Skin of body (tissue), 2 donors: ENCODE measurements around the gene GPD2. TPM values are rescaled to one million over a fixed set of nuclear protein-coding genes. Genes with fewer than 3 reads are reported as not detected.
"Not testable (repeated sequence)": the region's sequence is repeated elsewhere in the genome, so short reads cannot be mapped to it uniquely, and the experiment has no call there.

Source experiments
- DNase-seq: peaks from one replicate; lab custom pipeline; 2025; lab: John Stamatoyannopoulos, UW
- total RNA-seq: library from RNA; depleted of rRNA; stranded (reverse); fragments of >200 nt; gene quantifications from one replicate; pipeline ENCODE4 v1.2.3, GENCODE V29; 2014

GPD2 gene
- total RNA-seq, 1 donor from 2014 or later, result 29.7 TPM

DNA sequence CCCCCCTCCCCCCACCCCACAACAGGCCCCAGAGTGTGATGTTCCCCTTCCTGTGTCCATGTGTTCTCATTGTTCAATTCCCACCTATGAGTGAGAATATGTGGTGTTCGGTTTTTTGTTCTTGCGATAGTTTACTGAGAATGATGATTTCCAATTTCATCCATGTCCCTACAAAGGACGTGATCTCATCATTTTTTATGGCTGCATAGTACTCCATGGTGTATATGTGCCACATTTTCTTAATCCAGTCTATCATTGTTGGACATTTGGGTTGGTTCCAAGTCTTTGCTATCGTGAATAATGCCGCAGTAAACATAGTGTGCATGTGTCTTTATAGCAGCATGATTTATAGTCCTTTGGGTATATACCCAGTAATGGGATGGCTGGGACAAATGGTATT, 92.4 kb downstream of the GPD2 start:
- not testable (repeated sequence) for DNase-seq

DNA sequence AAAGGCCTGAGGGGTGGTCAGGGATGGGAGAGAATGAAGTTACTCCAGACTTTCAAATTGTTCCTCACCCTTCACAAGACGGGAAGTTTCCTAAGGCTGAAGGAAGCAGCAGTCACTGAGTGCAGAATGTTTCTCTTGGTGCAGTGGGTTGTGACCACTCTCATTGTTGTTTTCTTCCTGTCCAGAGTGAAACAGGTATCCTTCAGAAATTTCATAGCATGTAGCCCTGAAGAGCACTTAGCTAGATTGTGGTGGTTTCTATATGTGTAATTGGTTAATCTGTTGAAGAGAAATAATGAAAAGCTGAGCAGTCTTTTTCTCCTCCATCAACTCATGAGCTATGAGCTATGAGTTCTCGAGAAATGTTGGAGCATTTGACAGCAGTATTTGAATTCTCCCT, 96.8 kb downstream of the GPD2 start:
- DNase-seq, result no peak

DNA sequence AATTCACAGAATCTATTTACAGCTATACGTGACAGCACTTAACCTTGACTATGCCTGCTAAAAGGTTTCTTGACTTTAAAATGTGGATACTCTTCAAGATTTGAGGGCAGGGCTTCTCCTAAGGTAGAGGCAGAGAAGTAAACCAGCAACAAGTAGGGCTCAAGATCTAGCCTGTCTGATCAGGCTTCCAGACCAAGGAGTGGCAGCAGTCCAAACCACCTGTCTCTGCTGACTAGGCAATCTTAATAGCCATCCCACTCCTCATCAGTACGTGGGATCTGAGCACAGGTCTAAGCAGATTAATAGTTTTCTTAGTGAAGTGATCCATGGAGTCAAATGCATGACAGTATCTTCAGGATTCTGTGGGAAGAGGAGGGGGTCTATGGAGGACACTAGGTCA, 100.4 kb downstream of the GPD2 start:
- DNase-seq, result no peak

DNA sequence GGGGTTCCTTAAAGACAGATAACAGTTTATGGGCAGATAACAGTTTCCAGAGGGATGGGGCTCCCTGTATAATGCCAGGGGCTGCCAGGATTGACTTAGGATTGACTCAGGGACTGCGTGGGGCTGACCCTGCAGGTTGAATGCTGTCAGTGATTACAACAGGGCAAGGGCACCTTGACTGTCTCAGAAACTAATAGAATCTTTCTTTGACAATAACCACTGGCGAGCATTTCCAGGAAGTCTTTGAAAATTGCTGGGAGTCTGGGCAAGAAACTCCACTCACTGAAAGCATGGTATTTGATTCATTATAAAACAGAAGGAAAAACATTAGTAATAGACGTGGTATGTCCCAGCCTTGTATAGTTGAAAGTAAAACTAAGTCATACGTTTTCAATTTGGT, 101.0 kb downstream of the GPD2 start:
- DNase-seq, result peak; percentile 22

DNA sequence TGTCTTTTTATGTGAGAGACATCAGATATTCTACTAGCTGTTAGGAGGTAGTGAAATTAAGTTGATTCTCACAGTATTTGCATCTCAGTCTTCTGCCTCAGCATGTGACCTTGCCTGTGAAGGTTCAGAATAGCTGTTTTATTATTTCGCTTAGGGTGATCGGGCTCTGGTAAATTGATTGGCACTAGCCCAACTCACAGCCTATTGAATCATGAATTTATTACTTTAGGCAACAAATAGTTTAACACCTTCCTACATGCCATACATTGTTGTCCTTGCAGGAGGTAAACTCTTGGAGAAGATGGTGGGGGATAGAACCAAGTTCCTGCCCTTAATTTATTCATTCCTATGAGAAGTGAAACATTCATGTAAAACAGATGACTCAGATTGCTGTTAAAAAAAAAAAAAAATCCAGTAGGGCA, 101.9 kb downstream of the GPD2 start:
- DNase-seq, result no peak

DNA sequence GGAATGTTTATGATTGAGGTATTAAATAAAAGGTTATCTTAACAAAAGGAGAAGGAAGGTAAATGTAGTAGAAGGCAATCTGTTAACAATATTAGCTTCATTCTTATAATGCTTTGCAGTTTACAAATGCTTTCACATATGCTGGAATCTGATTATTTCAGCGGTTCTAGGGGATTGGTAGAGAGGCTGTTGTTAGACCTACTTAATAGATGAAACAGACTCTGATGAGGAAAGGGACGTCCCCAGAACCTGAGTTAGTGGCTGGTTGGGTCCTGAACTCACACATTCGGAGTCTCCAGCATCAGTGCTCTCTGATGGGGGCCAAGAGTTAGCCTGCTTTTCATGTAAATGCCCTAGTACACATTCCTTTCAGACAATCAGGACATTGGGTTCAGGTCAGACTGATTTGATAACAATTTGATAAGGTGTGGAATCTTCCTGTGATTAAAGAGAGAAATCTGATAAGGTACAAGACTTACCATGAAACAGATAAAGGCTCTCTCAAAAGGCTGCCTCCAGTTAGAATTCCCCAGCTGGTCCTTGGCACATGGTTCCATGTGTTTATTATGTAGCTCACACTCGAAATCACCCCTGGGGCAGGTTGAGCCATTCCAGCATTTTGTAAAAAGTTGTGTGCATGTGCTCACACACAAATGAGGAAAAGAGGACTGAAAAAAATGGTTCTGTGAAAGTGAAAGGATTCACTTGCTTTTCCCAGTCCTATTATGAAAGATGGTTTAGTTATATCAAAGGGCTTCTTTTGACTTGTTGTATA, 103.1 kb downstream of the GPD2 start:
- no peak for DNase-seq

DNA sequence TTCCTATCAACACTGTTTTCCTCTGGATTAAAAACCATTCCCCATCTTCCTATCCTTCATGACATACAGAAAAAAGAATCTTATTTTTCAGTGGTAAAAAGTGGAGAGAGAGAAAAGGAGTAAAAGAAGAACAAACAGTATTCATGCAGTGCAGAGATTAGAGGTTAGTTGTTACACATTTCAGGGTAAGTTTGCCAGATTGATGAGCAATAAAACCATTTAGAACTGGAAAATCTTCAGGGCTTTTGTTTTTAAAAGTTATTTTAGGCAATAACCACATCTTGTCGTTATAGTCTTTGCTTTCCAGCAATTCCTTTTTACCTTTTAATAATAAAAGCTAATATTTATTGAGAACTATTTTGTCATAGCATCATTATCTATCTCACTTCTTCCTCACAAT, 104.5 kb downstream of the GPD2 start:
- no peak for DNase-seq

DNA sequence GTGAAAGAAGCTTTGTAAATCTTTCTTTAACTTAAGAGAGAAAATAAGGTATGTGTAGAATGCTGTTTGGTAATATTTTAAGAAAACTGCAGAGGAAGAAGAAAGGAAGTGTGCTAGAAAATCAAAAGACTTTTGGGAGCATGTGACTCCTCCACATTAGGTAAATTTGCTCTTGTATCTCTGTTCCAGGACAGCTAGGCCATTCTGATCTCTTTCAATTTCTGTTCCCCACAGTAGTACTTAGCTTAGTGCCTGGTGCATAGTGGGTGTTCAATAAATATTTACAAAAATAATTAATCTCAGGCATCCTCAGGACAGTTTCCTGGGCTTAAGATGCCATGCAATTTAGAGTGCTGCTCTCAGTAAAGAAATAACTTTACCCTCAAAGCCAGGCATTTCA, 105.0 kb downstream of the GPD2 start:
- no peak for DNase-seq

DNA sequence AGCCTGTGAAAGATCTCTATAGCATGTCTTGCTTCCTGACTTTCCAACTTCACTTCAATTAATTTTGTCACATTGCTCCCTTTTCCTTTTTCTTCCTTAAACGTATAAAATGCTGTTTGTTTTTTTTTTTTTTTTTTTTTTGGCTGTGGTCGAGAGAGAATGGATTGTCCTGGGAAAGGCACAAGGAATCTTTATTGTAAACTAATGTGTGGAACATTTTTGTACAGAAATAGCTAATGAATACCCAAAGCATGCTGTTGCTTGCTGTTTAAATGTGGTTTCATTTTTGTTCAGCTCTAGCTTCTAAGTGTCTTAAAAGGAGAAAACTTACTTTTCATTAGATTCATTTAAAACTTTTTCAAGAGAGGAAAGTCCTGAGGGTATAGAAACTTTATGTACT, 105.5 kb downstream of the GPD2 start:
- DNase-seq, result peak; percentile 1

DNA sequence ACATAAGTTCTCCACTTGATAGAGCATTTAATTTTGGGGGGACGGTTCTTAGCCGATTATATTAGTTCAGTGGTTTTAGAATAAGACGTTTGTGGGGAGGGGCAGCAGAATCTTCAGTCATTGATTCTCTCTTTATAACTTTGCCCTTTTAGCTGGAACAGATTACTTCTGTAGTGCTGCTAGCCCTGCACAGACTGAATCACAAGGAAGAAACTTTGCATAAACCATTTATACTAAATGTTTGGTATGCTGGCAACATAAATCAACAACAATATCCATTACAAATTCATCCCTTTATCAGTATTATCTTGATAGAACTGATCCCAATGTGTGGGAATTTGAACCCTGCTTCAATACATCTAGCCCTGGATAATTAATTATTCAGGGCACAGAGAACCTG, 112.2 kb downstream of the GPD2 start:
- DNase-seq, result no peak

DNA sequence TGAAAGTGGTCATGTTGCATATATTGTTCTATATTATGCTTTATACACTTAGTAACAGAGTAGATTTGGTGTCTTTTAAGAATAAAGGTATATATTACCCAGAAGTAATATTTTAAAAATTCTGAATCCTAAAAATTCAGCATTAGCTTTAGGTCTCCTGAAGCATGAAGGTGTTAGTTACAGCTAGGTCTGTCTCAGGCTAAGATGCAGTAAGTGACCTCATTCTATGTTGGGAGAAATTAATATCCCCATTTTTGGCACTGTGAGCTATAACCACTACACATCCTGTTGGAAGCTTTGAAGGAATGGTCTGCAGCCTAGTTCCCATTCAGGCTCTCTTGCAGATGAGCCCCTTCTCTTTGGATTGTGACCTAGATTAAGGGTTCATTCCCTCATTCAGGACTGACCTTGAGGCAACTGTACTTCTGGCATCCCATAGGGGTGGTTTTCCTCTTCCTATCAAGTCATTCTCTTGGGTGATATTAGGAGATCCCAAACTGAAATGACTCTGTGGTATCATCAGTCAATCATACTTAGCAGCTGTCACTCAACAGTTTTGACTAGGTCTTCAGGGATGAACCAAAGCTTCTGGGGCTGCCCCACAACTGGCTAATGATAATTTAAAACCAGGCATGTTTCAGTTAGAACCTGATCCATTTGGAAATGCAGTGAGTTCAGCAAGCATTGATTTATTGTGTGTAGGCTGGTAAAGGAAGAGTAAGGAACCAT, 117.7 kb downstream of the GPD2 start:
- DNase-seq, result no peak

DNA sequence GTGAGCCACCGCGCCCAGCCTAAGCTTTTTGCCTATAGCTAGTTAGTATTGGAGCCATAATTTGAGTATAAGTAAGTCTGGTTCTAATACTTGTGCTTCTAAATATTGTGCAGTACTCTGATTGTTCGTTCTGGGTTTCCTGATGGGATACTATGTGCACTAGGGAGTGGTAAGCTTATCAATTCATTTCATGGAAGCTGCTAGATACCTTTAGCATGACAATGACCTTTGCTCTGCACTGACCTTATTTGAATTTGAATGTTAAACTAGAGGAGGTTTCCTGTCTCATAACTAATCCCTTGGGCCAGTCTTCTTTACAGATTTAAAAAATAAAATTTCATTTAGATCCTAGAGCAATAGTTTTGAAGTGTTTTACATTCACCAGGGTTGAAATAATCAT, 125.1 kb downstream of the GPD2 start:
- DNase-seq, result no peak

DNA sequence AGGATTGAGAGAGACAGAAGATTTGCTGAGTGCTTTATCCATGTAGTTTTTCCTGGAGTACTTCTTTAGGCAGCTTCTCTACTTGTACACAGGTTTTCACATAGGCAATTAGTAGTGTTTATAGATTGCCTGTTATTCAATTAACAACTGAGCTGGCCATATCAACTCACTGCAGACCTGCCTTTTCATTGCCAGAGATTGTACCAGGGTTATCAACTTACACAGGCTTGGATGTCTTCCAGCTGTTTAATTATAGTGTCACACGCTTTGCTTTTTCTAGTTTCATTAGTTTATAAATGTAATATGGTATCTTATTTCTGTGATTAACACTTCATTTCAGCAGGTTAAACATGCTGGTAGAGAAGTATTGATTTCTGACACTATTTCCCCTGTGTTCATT, 125.9 kb downstream of the GPD2 start:
- no peak for DNase-seq

DNA sequence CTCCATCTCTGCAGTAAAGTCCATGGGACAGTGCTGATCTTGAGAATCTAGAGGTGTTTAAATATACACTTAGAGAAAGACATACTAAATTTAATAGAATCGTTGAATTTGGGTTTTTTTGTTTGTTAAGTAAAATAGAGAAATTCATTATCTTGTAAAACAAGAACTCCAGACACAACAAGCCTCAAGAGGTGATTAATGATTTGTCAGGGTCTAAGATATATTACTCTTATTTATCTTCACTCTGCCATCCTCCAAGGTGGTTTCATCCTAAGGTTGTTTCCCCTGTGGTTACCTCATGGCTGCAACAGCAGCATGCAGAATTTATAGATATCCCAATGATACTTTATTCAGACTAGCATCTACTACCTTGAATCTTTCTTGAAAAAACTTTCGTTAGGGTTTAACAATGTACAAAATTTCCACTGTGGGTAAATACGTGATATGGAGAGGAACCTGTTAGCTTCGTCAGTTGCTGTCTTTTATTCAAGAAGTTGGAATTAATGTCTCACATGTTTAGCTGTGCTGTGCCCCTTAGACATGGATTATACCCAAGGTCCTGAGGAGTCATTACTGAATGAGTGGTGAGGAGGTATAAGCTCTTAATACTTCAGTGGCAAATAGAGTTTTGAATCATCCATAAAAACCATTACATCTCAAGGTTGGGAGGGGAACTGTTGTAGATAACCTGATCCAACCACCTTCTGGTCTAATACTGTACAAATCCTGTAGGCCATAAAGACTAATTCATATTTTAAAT, 128.0 kb downstream of the GPD2 start:
- no peak for DNase-seq

DNA sequence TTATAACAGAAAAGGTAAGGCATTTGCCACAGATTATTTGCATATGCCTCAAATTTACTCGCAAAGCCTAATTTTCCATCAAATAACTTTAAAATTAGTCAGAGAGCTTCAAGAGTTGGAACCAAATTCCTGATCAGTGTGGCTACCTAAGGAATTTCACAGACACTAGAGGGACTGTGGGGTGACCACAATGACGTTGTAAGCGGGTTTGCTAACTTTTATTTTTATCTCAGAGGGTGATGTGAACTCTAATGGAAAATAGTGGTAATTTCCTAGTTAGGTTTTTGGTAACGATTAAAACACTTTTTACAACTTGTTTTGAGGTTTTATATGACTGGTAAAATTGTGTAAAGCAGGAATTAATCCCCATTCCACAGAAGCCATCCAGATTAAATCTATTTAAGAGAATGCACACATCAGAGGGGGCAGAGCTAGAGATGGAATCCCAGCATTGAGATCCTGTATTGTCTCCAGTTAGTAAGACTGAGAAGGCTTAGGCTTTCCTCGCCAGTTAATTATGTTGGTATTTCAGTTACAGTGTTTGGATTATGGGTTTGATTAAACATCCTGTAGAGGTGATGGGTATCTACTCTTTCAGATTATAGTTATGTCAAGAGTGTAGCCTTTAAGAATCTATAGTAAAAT, 129.0 kb downstream of the GPD2 start:
- DNase-seq, result no peak

DNA sequence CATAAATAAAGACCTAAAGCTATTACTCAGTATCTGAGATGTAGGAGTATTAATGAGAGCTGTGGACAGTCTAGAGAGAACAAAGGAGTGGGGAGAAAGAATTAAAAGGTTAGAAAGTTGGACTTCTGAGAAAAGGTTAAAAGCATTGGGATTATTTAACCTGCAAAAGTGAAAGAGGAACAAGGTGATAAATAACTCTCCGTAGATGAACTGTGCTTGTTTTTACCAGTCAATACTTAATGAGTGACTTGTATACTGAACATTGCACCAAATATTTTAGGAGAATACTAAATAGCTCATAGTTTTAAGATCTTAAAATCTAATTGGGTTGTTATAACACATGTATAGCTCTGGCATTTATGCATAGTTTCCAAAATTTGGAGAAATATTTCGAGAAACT, 137.5 kb downstream of the GPD2 start:
- no peak for DNase-seq

DNA sequence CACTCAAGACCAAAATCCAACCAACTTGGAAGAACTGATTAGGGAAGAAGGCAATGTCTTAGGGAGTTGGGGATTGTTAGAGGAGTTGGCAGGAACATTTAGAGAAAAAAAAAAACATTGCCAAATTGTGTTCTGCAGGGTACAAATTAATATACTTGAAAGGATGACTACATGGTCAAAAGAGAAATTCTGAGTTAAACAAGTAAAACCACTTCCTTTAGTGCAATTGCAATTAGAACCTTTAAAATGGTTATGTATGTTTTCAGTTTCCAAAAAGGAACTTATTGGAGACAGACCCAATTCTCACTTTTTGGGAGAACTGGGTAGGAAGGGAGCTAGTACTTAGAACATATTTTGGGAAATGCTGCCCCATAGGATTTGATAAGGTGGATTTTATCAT, 137.9 kb downstream of the GPD2 start:
- no peak for DNase-seq

DNA sequence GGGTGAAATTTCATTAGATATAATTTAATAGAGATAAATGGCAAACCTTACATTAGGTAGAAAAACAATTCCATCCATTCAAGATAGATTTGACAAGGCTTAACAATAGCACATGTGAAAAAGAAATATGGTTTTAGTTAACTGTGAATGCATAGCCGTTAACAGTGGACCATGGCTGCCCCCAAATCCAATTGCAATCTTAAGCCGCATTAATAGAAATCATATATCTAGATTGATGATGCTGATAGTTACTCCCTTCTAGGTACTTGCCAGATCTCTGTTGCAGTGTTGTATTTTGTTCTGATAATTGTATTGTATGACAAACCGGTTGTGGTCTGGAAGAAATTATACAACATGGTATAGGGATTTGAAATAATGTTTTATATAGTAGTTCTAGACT, 139.8 kb downstream of the GPD2 start:
- DNase-seq, result no peak

DNA sequence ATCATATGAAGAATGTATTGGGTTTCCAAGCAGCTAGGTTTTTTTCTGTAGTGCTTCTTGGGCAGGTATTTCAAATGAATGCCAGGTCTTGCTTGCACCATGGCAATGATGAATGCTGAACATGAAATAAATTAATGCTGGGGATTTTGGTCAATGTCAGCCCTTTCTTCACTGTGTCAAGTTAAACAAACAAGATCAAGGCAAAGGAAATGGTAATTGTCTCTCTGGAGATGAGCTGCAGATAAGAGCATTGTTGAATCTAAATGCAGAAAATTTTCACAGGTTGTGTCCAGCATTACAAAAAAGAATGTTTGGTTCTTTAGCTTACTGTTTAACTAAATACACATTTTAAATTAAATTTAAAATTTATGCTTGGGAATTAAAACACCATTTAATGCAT, 144.3 kb downstream of the GPD2 start:
- no peak for DNase-seq

DNA sequence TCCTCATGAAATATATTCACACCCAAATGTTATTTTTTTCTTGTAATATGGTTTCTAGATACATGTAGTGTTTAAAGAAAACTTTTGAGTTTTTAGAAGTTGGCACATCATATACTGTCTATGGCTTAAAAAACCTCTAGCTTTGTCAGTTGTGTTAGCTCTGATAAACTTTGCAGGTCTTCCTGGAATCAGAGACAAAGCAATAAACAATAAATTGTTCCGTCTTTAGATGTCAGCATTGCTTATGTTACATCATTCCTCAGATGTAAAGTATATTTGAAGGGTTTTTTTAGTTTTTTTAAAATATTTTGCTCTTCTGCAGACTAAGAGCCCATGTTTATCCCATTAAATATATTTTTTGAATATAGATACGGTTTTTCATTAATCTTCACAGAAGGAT, 145.1 kb downstream of the GPD2 start:
- DNase-seq, result no peak

DNA sequence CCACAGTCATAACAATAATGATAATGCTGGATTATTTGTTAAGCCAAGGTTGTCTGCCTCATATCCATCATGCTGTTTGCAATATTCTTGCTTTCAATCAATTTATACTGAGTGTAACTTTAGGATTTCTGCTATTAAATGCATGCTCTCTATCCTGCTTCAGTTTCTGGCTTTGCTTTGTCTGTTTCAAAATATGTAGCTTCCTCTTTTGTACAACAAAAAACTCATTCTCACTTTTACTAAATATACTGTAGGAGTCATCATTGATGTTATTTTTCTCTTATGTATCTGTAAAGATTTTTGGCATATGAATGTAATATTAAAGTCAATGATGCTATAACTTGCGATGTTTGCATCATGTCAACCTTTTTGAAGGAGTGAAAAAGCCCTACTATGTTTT, 149.3 kb downstream of the GPD2 start:
- no peak for DNase-seq

DNA sequence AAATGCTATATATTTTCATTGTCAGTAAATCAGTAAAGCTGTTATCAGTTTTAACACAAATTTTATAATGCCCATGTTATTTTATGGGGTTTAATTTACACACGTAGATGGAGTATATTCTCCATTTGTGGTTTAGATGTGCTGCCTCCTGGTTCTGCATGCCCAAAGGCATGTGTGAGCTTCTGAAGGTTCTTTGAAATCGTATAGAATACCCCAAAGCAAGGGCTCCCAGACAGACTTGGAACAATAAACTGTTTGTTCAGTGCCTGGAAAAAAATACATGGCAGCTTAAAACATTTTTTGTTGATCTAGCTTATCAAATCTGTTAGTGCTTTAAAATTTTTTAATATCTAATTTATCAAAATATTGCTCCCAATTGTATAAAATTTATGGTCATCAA, 150.4 kb downstream of the GPD2 start:
- DNase-seq, result no peak
